GM21423 (cell line): Measurements from ENCODE around the gene KLHDC1.
A peak's percentile ranks its signal among the peaks of the same experiment; 100 is the strongest.
"Not testable (repeated sequence)": the region's sequence is repeated elsewhere in the genome, so short reads cannot be mapped to it uniquely, and the experiment has no call there.

Source experiments
- ATAC-seq: cut with Tn5 transposase; IDR thresholded peaks from one replicate; pipeline ENCODE4 v1.9.1; 2021; ENCODE audit warnings: mild to moderate bottlenecking, moderate library complexity; ENCODE audit not compliant: unreplicated experiment

The KLHDC1 gene

GRCh38 chr14:49692811-49693734 lies at the start of gene KLHDC1:
Gene KLHDC1, plus strand, starts transcription at chr14:49693120. Its CDS starts 75 bp downstream, at chr14:49693195.
- ATAC-seq = peak; percentile 52

DNA sequence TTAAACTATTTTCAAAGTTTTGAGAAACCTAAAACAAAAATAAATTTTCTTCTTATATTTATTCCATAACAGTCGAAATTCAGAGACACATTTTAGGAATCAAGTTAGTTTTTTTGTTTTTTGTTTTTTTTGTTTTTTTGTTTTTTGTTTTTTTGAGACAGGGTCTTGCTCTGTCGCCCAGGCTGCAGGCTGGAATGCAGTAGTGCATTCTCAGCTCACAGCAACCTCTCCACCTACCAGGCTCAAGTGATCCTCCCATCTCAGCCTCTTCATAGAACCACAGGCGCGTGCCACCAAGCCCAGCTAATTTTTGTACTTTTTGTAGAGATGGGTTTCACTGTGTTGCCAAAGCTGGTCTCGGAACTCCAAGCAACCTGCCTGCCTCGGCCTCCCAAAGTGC lies 39.4 kb upstream of the KLHDC1 start:
- ATAC-seq = no peak

DNA sequence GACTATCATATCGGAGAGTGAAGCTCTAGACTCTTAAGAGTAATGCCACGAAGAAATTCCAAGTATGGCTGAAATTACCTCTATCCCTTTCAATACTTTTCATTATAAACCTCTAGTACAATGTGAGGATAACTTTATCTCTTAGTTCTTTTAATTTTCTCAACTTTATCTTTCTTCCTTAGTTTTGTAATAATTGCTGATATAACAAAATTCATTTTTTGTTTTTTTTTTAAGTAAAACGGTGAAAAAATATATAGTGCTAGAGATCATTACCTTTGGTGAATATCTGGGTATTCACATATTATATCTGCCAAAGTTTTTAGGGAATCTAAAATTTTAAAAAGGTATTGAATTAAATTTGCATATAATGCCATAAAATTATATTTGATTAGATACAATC lies 38.4 kb upstream of the KLHDC1 start:
- ATAC-seq = no peak

- ATAC-seq = not testable (repeated sequence)
Measured at GRCh38 chr14:49657500-49657899, 35.4 kb upstream of the KLHDC1 start.

DNA sequence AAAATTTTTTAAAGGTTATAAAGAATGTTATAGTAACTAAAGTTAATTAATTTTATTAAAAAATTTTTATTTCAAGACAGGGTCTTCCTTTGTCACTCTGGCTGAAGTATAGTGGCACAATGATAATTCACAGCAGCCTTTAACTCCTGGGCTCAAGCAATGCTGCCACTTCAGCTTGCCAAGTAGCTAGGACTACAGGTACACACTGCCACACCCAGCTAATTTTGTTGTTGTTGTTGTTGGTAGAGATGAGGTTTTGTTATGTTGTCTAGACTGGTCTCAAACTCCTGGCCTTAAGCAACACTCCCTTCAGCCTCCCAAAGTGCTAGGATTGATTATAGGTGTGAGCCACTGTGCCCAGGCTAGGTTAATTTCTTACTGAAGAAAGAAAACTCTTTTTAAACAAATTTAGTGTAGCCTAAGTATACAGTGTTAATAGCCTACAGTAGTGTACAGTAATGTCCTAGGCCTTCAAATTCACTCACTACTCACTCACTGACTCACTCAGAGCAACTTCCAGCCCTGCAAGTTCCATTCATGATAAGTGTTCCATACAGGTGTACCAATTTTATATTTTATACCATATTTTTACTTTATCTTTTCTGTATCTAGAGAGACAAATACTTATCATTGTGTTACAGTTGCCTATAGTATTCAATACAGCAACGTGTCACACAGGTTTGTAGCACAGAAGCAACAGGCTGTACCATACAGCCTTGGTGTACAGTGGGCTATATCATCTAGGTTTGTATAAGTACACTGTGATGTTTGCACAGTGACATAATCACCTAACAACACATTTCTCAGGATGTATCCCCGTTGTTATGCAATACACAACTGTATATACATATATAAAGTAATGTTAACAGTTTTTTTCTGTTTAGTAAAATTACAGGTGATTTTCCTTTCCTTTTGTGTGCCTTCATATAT lies 33.1 kb upstream of the KLHDC1 start:
- no peak for ATAC-seq

DNA sequence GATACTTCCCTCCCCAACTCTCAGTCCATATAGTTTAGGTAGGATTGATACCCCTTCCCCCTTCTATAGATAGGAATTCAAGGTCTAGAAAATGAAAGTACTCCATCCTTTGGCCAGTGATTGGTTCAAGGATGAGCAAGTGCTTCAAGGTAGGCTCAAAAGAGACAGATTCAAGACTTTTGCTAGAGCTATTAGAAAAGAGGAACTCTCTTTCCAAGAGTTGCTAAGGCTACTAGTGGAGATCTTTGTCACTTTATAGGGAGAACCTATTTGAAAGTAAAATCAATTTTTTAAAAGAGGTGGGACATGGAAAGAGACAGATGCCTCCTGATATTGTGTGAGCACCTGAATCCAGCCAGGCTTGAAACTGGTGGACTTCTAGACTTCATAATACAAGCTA lies 22.4 kb upstream of the KLHDC1 start:
- no peak for ATAC-seq

DNA sequence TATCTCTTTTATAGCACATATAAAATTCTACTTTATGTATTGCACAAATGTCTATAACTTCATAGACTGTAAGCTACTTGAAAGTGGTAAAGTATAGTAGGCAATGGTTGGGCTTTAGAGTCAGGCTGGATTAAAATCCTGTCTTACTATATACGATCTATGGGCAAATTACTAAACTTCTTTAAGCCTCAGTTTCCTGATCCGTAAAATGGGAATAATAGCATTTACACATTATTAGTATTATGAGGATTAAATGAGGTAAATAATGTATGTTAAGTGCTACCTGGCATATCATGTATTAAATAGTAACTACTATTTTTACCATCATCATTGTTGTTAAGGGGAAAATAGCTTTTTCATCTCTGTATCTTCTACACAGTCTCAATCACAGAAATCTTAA lies 19.3 kb upstream of the KLHDC1 start:
- no peak for ATAC-seq

DNA sequence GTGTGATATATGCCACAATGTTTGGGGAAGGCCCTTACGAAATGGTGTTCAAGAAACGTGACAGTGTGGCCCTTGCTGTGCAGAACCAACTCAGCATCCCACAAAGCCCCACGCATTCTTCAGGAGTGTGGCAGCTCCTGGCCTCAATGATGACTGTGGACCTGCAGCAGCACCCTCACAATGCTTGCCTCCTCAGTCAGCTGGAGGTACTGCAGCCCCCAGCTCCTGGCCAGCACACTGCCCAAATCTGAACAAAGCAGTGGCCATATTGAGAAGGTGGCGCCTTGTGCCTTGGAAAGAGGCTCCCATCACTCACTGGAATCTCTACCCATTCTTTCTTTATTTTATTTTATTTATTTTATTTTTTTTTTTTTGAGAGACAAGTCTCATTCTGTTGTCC lies 15.3 kb upstream of the KLHDC1 start:
- ATAC-seq = no peak

GRCh38 chr14:49679271-49679670 lies 13.6 kb upstream of the KLHDC1 start:
- no peak for ATAC-seq

DNA sequence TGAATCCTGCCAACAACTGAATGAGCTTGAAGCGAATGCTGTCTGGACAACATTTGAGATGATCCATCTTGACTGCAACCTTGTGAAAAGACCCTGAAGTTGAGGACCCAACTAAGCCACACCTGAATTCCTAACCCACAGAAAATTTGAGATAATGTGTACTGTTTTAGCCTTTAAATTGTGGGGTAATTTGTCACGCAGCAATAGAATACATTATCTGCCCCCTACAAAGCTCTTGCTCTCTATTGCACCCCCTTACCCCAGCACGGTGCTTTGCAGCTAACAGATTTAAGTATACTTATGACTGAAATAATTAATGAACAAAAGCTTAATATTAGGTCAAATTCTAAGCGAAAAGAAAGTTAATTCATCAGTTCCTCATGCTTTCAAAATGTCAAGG lies 6.5 kb upstream of the KLHDC1 start:
- ATAC-seq = no peak

GRCh38 chr14:49687942-49688700 lies 4.8 kb upstream of the KLHDC1 start, which contains the start of gene POLE2:
Gene POLE2, minus strand, starts transcription at chr14:49688214. Its CDS starts 11 bp downstream, at chr14:49688203.
- peak; percentile 83 for ATAC-seq

- no peak for ATAC-seq
Measured at GRCh38 chr14:49688701-49689030, 4.3 kb upstream of the KLHDC1 start.

- no peak for ATAC-seq
Measured at GRCh38 chr14:49691031-49691430, 1.9 kb upstream of the KLHDC1 start.

DNA sequence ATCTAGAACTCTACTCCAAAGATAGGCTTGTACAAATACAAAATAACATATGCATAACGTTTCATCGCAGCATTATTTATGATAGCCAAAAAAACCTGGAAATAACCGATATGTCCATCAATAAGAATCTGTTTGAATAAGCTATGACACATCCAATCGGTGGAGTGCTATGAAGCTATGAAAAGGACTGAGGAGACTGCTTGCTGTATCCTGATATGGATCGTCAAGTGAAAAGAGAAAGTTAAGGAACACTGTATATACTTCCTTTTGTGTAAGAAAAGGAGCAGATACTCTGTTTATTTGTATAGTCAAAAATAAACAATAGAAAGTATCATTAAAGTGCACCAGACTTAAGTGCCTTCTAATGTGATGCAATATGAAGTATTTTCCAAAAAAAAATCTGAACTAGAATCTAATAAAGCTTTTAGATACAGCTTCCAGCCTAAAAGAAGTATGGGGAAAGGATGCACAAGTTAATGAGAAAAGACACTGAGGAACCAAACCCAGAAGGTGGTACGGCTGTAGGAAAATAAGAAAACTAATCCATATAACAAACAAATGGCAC lies 645 bp upstream of the KLHDC1 start:
- ATAC-seq = no peak

DNA sequence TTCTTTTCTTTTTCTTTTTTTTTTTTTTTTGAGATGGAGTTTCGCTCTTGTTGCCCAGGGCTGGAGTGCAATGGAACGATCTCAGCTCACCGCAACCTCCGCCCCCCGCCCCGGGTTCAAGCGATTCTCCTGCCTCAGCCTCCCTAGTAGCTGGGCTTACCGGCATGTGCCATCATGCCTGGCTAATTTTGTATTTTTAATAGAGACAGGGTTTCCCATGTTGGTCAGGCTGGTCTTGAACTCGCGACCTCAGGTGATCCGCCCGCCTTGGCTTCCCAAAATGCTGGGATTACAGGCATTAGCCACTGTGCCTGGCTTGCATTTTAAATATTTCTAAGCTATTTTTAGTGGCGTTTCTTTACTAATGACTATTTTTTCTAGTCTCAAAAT lies 810 bp downstream of the KLHDC1 start:
- ATAC-seq = not testable (repeated sequence)

GRCh38 chr14:49702725-49703124 lies 9.8 kb downstream of the KLHDC1 start:
- no peak for ATAC-seq

DNA sequence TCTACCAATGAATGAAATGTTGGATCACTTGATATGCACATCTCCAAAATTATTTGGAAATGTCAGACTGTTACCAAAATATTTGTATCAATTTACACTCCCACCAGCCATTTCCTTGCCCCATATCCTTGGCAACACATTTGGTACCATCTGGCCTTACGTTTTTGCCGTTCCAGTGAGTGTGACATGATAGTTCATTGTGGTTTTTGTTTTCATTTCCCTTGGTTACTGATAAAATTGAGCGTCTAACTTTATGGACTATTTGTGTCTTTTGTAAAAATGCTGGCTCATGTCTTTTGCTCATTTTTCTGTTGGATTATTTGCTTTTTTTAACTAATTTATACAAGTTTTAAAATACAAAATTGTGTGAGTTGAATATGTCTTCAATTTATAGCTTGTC lies 11.0 kb downstream of the KLHDC1 start:
- ATAC-seq = no peak

GRCh38 chr14:49704471-49704870 lies 11.6 kb downstream of the KLHDC1 start:
- ATAC-seq = not testable (repeated sequence)

GRCh38 chr14:49710993-49711392 lies 18.1 kb downstream of the KLHDC1 start:
- ATAC-seq = not testable (repeated sequence)

DNA sequence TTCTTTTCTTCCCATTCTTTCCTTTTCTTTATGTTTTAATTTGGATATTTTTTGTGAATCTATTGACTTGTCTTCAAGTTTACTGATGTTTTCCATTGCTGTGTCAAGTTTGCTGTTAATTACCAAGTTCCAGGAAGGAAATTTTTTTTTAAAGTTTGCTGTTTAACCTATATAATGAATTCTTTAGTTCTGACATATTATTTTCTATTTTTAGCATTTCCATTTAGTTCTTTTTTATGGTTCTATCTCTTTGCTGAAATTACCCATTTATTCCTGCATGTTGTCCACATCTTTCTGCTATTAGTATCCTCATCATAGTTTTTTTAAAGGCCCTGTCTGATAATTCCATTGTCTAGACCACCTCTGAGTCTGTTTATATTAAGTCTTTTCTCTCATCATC lies 27.8 kb downstream of the KLHDC1 start:
- no peak for ATAC-seq
